SH-SY5Y (cell line): ENCODE measurements around the gene PXMP4.

Source experiments
- GATA2 ChIP-seq: IDR thresholded peaks from 2 replicates; pipeline ENCODE4 v1.6.1; 2011; ENCODE audit warnings: mild to moderate bottlenecking, low read depth, low read length
- GATA3 ChIP-seq: IDR thresholded peaks from 2 replicates; pipeline ENCODE4 v1.6.1; 2011; ENCODE audit warnings: low read depth, mild to moderate bottlenecking, low read length, moderate library complexity

PXMP4 gene

GRCh38 chr20:33656010-33656782 is 63.9 kb downstream of the PXMP4 start:
- TF ChIP-seq GATA3 (no peak), GATA2 (no peak)

DNA sequence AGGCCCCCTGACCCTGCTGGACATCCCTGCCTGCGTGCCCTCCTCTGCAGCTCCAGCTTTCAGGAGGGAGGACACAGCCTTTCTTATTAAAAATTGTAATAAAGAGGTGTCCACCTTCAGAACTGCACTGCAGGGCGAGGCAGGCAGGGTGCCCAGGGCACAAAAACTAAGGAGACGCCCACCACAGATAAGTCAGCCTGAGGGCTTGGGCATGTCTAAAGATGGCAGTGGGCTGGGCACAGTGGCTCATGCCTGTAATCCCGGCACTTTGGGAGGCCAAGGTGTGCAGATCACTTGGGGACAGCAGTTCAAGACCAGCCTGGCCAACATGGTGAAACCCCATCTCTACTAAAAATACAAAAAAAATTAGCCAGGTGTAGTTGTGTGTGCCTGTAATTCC is 64.9 kb downstream of the PXMP4 start:
- no peak for TF ChIP-seq GATA3
- no peak for TF ChIP-seq GATA2

GRCh38 chr20:33654680-33655161 is 65.4 kb downstream of the PXMP4 start:
- no peak for TF ChIP-seq GATA2
- TF ChIP-seq GATA3: no peak

- TF ChIP-seq GATA2: no peak
- TF ChIP-seq GATA3: no peak
These were observed 66.1 kb downstream of the PXMP4 start for GRCh38 chr20:33653900-33654596.

- TF ChIP-seq GATA2: no peak
- TF ChIP-seq GATA3: no peak
These were observed 66.8 kb downstream of the PXMP4 start for GRCh38 chr20:33653218-33653899.
